DOHH2 (cell line): ENCODE results near the gene GRAMD2A.

Experiments used
- CTCF ChIP-seq: fragments of 200-600 bp; sonication (generic); IDR thresholded peaks from one replicate; pipeline ENCODE4 v1.5.1; 2014; ENCODE audit warnings: antibody characterized with exemption, mild to moderate bottlenecking, low read depth, low read length; ENCODE audit not compliant: poor library complexity, severe bottlenecking
- EZH2phosphoT487 ChIP-seq: fragments of 200-600 bp; sonication (generic); IDR thresholded peaks from 2 replicates; pipeline ENCODE4 v1.6.1; 2017; ENCODE audit warnings: borderline replicate concordance, mild to moderate bottlenecking, antibody characterized with exemption, low read length, moderate library complexity, mixed read lengths

- TF ChIP-seq EZH2phosphoT487 (no peak), CTCF (no peak)
Observed at GRCh38 chr15:72223278-72223677, 25.7 kb upstream of the GRAMD2A start.
